C4-2B (cell line): Measurements from ENCODE around the gene ZNF865.

Experiments used
- CTCF ChIP-seq: fragments of 450-650 bp; conservative IDR thresholded peaks from 2 replicates; pipeline ENCODE4 v1.5.1; 2017; ENCODE audit warnings: mild to moderate bottlenecking
- ZFX ChIP-seq: fragments of 450-650 bp; IDR thresholded peaks from 2 replicates; pipeline ENCODE4 v1.6.1; 2017

GRCh38 chr19:55609326-55609725 is 3.9 kb downstream of the ZNF865 start:
- TF ChIP-seq CTCF (no peak), ZFX (no peak)
